Heart left ventricle (tissue), 13 donors: ENCODE results near the gene OR6K3.

Experiments
- POLR2A ChIP-seq, 2 donors: fragments of 450-650 bp; IDR thresholded peaks; one replicate each; pipeline ENCODE4 v1.6.1; 2017; ENCODE audit warnings: antibody characterized with exemption in 2 of 2, mild to moderate bottlenecking in 2 of 2, moderate library complexity in 2 of 2
- TF ChIP-seq, protein P1 (sequence below), 12 donors: fragments of 200-600 bp; sonication (generic) in 4 of 12; IDR thresholded peaks; one replicate each; pipeline versions ENCODE4 v1.5.0 to v1.8.0; 2018 to 2022; ENCODE audit warnings: antibody characterized with exemption in 12 of 12, mild to moderate bottlenecking in 5 of 12
- donor health status: ischemic (EF 13 %, LVEDD 7.1; RV severe dilation, severe dysfunction).
- donor health status: DM: no; HTN: yes; CAD: no.
- donor health status: DM: no; HTN: no; CAD: no.
- donor health status: ischemic (EF 25% LVEDD 6.9; RV normal size, moderate dysfunction).
- donor health status: ischemic (EF 25% LVEDD 5.7; RV mildly dilated, moderate dysfunction).
- donor health status: ischemic (EF 35%, LVEDD 5.7; RV mildly dilated, moderate dysfunction).
- donor health status: nonischemic (EF 11% LVEDD 7.7; RV severe dilation, severe dysfunction).
- donor health status: DM: yes; HTN: yes; CAD: no.
- donor health status: PGD.
- donor health status: ischemic (EF 29% LVEDD 5.4; RV normal size, mild dysfunction).
- donor health status: nonischemic (EF 23%, LVEDD 6.1; RV moderate dilation, normal function).

DNA sequence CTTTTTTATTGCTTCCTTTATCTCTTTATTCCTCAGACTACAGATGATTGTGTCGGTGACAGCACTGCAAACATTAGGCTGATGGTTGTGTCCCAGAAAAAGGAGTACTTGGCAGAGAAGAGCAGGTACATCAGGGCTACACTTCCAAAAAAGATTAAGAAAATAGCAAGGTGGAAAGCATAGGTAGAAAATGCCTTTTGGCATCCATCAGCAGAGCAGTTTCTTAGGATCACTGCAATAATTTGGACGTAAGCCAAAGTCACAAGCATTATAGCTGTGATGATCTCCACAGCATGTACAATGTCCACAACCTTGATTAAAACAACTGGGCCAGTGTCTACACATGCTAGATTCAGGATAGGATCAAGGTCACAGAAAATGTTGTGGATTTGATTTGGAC, 25.9 kb downstream of the OR6K3 start:
- TF ChIP-seq, protein P1, sequence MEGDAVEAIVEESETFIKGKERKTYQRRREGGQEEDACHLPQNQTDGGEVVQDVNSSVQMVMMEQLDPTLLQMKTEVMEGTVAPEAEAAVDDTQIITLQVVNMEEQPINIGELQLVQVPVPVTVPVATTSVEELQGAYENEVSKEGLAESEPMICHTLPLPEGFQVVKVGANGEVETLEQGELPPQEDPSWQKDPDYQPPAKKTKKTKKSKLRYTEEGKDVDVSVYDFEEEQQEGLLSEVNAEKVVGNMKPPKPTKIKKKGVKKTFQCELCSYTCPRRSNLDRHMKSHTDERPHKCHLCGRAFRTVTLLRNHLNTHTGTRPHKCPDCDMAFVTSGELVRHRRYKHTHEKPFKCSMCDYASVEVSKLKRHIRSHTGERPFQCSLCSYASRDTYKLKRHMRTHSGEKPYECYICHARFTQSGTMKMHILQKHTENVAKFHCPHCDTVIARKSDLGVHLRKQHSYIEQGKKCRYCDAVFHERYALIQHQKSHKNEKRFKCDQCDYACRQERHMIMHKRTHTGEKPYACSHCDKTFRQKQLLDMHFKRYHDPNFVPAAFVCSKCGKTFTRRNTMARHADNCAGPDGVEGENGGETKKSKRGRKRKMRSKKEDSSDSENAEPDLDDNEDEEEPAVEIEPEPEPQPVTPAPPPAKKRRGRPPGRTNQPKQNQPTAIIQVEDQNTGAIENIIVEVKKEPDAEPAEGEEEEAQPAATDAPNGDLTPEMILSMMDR (IDR thresholded peaks at IDR 0.05), result no peak
- TF ChIP-seq POLR2A (IDR thresholded peaks at IDR 0.05), result no peak
